HepG2 (cell line): ENCODE data around the gene COX10. TPM values are rescaled to one million over a fixed set of nuclear protein-coding genes. Genes with fewer than 3 reads are reported as not detected.

Source experiments
- ATAC-seq: fragments of 200-7000 bp; cut with Tn5 transposase; 3 replicates; pipeline ENCODE4 v1.9.1; 2020; ENCODE audit warnings: mild to moderate bottlenecking, moderate library complexity
- BruUV-seq: library from RNA; stranded (reverse); fragments of 400-500 nt; replicated peaks from 2 replicates; lab custom pipeline; 2021; lab: Mats Ljungman, UMichigan
- CTCF ChIA-PET: fragments of 300-600 bp; formaldehyde crosslinking; extraction: SDS; loops from one replicate; lab custom pipeline; 2021; ENCODE audit warnings: low total read pairs, inconsistent platforms, low intra/inter-chr PET ratio; lab: Yijun Ruan, JAX
- POLR2A ChIA-PET: fragments of 350-600 bp; sonication (Branson Sonifier 250); formaldehyde crosslinking; loops from one replicate; lab custom pipeline; 2020; ENCODE audit warnings: antibody characterized with exemption, inconsistent platforms; lab: Yijun Ruan, JAX
- DNase-seq: peaks from one replicate; pipeline ENCODE4 v3.0.0-alpha.2; 2015; ENCODE audit warnings: low spot score
- FAIRE-seq: peaks from 3 replicates; lab custom pipeline; 2011; peaks lifted over from hg19 to GRCh38; lab: Jason Lieb, UNC
- H2AFZ ChIP-seq: one replicate; pipeline ENCODE4 v1.6.1; 2011; ENCODE audit warnings: low read length, inconsistent platforms
- H3K27ac ChIP-seq: fragments of 300-600 bp; 3 replicates; pipeline ENCODE4 v1.8.0; 2011; ENCODE audit warnings: mixed run types, mild to moderate bottlenecking, mixed read lengths, low read length, inconsistent platforms; ENCODE audit not compliant: insufficient read depth; ENCODE audit errors: extremely low read length
- H3K27me3 ChIP-seq, 2 experiments: fragments of 200-600 bp in 1 of 2; 2 replicates in 1 of 2; 3 replicates in 1 of 2; pipeline versions ENCODE4 v1.6.0 to v1.8.0; 2011; ENCODE audit warnings: low read length in 2 of 2, mild to moderate bottlenecking in 2 of 2, moderate library complexity in 2 of 2, inconsistent platforms in 1 of 2; ENCODE audit not compliant: insufficient read depth in 2 of 2, control insufficient read depth in 1 of 2
- H3K36me3 ChIP-seq, 2 experiments: fragments of 200-600 bp in 1 of 2; replicated peaks in 1 of 2; 2 replicates in 1 of 2; 3 replicates in 1 of 2; pipeline versions ENCODE4 v1.5.1 to v1.8.0; 2011; ENCODE audit warnings: low read length in 2 of 2, inconsistent platforms in 1 of 2; ENCODE audit not compliant: insufficient read depth in 2 of 2, control insufficient read depth in 1 of 2
- H3K4me1 ChIP-seq: 2 replicates; pipeline ENCODE4 v1.5.1; 2012; ENCODE audit warnings: low read length, inconsistent platforms; ENCODE audit not compliant: insufficient read depth
- H3K4me2 ChIP-seq: 2 replicates; pipeline ENCODE4 v1.6.0; 2011; ENCODE audit warnings: low read depth, low read length, inconsistent platforms
- H3K4me3 ChIP-seq, 3 experiments: fragments of 200-600 bp in 1 of 3; sonication (generic), shearing (Covaris generic) in 1 of 3; replicated peaks in 1 of 3; 2 replicates each; pipeline ENCODE4 v1.5.1; 2011 to 2016; ENCODE audit warnings: low read length in 3 of 3, inconsistent platforms in 2 of 3, low read depth in 2 of 3, mild to moderate bottlenecking in 2 of 3, control low read depth in 1 of 3, mixed read lengths in 1 of 3; ENCODE audit not compliant: insufficient read depth in 1 of 3
- H3K79me2 ChIP-seq: one replicate; pipeline ENCODE4 v1.6.1; 2011; ENCODE audit warnings: low read length, inconsistent platforms; ENCODE audit not compliant: insufficient read depth
- H3K9ac ChIP-seq: 2 replicates; pipeline ENCODE4 v1.6.0; 2011; ENCODE audit warnings: mild to moderate bottlenecking, low read depth, low read length, inconsistent platforms; ENCODE audit not compliant: insufficient read depth
- H3K9me3 ChIP-seq: 2 replicates; pipeline ENCODE4 v1.5.1; 2012; ENCODE audit warnings: mild to moderate bottlenecking, low read length
- H4K20me1 ChIP-seq: 2 replicates; pipeline ENCODE4 v1.6.0; 2011; ENCODE audit warnings: inconsistent platforms, mild to moderate bottlenecking, low read length, moderate library complexity; ENCODE audit not compliant: insufficient read depth
- BHLHE40 ChIP-seq: IDR thresholded peaks from 2 replicates; pipeline ENCODE4 v1.6.1; 2011; ENCODE audit warnings: low read length, improper control_type of control experiment
- GFI1 ChIP-seq: sonication (generic); formaldehyde crosslinking; IDR thresholded peaks from 2 replicates; pipeline ENCODE4 v1.5.0; 2020; ENCODE audit warnings: missing genetic modification reagents, mild to moderate bottlenecking, borderline replicate concordance
- HNF4A ChIP-seq: sonication (generic); formaldehyde crosslinking; IDR thresholded peaks from 2 replicates; pipeline ENCODE4 v1.4.0; 2020; ENCODE audit warnings: missing genetic modification reagents
- KMT2A ChIP-seq: sonication (generic); formaldehyde crosslinking; IDR thresholded peaks from 2 replicates; pipeline ENCODE4 v1.4.0; 2020; ENCODE audit warnings: missing genetic modification reagents
- SIX4 ChIP-seq: sonication (generic); formaldehyde crosslinking; IDR thresholded peaks from 2 replicates; pipeline ENCODE4 v1.4.0; 2020; ENCODE audit warnings: missing genetic modification reagents
- SMC3 ChIP-seq: IDR thresholded peaks from 2 replicates; pipeline ENCODE4 v1.6.1; 2011; ENCODE audit warnings: low read length, improper control_type of control experiment
- STAG1 ChIP-seq: sonication (generic); formaldehyde crosslinking; IDR thresholded peaks from 2 replicates; pipeline ENCODE4 v1.4.0; 2020; ENCODE audit warnings: missing genetic modification reagents
- ZNF446 ChIP-seq: sonication (generic); formaldehyde crosslinking; IDR thresholded peaks from 2 replicates; pipeline ENCODE4 v1.5.0; 2020; ENCODE audit warnings: mild to moderate bottlenecking, missing genetic modification reagents
- ZNF772 ChIP-seq: sonication (generic); formaldehyde crosslinking; IDR thresholded peaks from 2 replicates; pipeline ENCODE4 v1.5.0; 2020; ENCODE audit warnings: mild to moderate bottlenecking, missing genetic modification reagents
- ZNF776 ChIP-seq: sonication (generic); formaldehyde crosslinking; IDR thresholded peaks from 2 replicates; pipeline ENCODE4 v1.4.0; 2020; ENCODE audit warnings: mild to moderate bottlenecking, missing genetic modification reagents
- WGBS: methylation state at CpG from one replicate; pipeline ENCODE4 v1.1.6; 2017; ENCODE audit warnings: low lambda C conversion rate; 5-methylcytosine and 5-hydroxymethylcytosine counted together
- in situ Hi-C: cut with HindIII; loops from 2 replicates; pipeline ENCODE4 v1.10.0; 2017; ENCODE audit warnings: low pct_unique_long_range_greater_than_20kb; ENCODE audit not compliant: extremely low pct_ligation_motif_present
- intact Hi-C: fragments of 100-400 bp; cut with micrococcal nuclease; formaldehyde crosslinking; loops from one replicate; pipeline ENCODE4 v1.10.0; 2022; ENCODE audit not compliant: unreplicated experiment
- polyA plus RNA-seq, 8 experiments: library from polyadenylated mRNA; depleted of rRNA in 3 of 8; stranded (reverse) in 7 of 8; unstranded in 1 of 8; fragments of >200 nt; fragmentation: Illumina TruSeq in 4 of 8; extraction: Trizol in 4 of 8; gene quantifications; 2 replicates each; pipeline versions ENCODE4 v1.2.1 to v1.2.3, GENCODE V29; 2011 to 2016; ENCODE audit warnings: low read depth in 4 of 8, missing spikeins in 1 of 8, mixed read lengths in 1 of 8; ENCODE audit not compliant: insufficient read depth in 1 of 8
- total RNA-seq, 5 experiments: library from RNA; depleted of rRNA; stranded (reverse); fragments of >200 nt; fragmentation: Illumina TruSeq; extraction: Trizol; gene quantifications; 2 replicates each; pipeline ENCODE4 v1.2.3, GENCODE V29; 2016; ENCODE audit warnings: low read depth in 1 of 5
- TF ChIP-seq, protein P1 (sequence below): sonication (generic); formaldehyde crosslinking; IDR thresholded peaks from 2 replicates; pipeline ENCODE4 v1.4.0; 2020; ENCODE audit warnings: mild to moderate bottlenecking, missing genetic modification reagents
- TF ChIP-seq, protein P2 (sequence below): sonication (generic); formaldehyde crosslinking; IDR thresholded peaks from 2 replicates; pipeline ENCODE4 v1.5.0; 2020; ENCODE audit warnings: mild to moderate bottlenecking, missing genetic modification reagents, moderate library complexity

The COX10 gene
- total and polyA plus RNA-seq, 2 of the 13 experiments (the other 11 are each of a cell fraction or from before 2014, with no cell fraction given) = 13.9 to 20.1 TPM

DNA sequence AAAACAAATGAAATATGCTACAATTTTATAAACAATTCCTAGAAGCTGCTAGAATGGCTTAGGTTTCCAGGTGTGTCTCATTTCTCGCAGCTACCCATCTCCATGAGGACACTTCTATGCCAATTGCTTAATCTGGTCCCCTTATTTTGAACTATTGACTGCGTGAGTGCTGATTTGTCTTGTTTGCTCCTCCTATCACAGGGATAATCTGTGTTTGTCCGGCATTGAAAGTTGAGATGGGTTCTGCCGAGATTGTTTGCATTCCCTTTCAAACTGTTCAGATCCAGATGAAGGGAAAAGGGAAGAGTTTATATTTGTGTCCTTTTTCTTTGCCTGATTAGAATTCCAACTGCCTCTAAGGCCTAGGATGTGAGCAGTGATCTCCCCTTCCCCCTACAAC lies 21.7 kb upstream of the COX10 start:
- no peak overlapping the region for H3K4me3 ChIP-seq
- no peak overlapping the region for H3K9ac ChIP-seq
- no peaks in the 10 kb centered on the region for H3K9me3 ChIP-seq
- H2AFZ ChIP-seq = no peak overlapping the region
- TF ChIP-seq SIX4 (CRISPR knock-in tag) = 0 out of 2 replicates have a peak, but pooled peaks have one; percentile 28
- no peak for TF ChIP-seq KMT2A
- TF ChIP-seq GFI1 (CRISPR knock-in tag) = peak; percentile 71; the same call in 1 of the 2 replicates
- ChIA-PET CTCF (no interaction called here), POLR2A (interaction anchor here (1.4 kb wide), 1 partner anchor 253 kb away, joined by 5 read pairs; the partner anchor contains the start of gene HS3ST3B1)
- ATAC-seq (no peak), DNase-seq (peak; percentile 40), FAIRE-seq (no peak)
- no peaks in the 10 kb centered on the region for H3K79me2 ChIP-seq
- no peaks in the 10 kb centered on the region for H4K20me1 ChIP-seq
- H3K4me2 ChIP-seq = no peak overlapping the region
- in situ Hi-C loops (no loop called here), intact Hi-C loops (no loop called here)
- H3K36me3 ChIP-seq = 0 out of 5 replicates have a peak, but pooled peaks cover 0 to 1% of the 10 kb centered on the region in 2 experiments
- H3K4me1 ChIP-seq = peaks cover 14% of the 10 kb centered on the region
- 64% methylated on average over 4 of the region's 4 CpGs for WGBS
- no peaks in the 10 kb centered on the region for H3K27me3 ChIP-seq
- no TSS peak for BruUV-seq
- no peak overlapping the region for H3K27ac ChIP-seq

DNA sequence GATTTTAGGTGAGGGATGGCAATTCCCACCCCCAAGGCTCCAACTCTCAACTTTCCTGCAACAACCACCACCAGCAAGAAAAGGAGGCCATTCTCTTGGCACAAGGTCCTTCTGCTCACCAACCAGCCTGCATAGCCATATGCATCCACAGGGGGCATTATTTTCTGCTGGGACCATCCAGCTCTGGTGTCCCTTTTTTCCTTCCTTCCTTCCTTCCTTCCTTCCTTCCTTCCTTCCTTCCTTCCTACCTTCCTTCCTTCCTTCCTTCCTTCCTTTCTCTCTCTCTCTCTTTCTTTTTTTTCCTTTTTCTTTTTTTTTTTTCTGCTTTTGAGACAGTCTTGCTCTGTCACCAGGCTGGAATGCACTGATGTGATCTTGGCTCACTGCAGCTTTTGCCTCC lies 21.1 kb upstream of the COX10 start:
- TF ChIP-seq, protein P1, sequence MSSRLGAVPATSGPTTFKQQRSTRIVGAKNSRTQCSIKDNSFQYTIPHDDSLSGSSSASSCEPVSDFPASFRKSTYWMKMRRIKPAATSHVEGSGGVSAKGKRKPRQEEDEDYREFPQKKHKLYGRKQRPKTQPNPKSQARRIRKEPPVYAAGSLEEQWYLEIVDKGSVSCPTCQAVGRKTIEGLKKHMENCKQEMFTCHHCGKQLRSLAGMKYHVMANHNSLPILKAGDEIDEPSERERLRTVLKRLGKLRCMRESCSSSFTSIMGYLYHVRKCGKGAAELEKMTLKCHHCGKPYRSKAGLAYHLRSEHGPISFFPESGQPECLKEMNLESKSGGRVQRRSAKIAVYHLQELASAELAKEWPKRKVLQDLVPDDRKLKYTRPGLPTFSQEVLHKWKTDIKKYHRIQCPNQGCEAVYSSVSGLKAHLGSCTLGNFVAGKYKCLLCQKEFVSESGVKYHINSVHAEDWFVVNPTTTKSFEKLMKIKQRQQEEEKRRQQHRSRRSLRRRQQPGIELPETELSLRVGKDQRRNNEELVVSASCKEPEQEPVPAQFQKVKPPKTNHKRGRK (CRISPR knock-in tag) = peak; percentile 69; the same call in 1 of the 2 replicates
- TF ChIP-seq STAG1 (CRISPR knock-in tag) (peak; percentile 49), BHLHE40 (no peak), ZNF776 (CRISPR knock-in tag) (no peak), ZNF446 (CRISPR knock-in tag) (no peak), ZNF772 (no peak), SMC3 (0 out of 2 replicates have a peak, but pooled peaks have one; percentile 24), HNF4A (CRISPR knock-in tag) (no peak)
- TF ChIP-seq, protein P2, sequence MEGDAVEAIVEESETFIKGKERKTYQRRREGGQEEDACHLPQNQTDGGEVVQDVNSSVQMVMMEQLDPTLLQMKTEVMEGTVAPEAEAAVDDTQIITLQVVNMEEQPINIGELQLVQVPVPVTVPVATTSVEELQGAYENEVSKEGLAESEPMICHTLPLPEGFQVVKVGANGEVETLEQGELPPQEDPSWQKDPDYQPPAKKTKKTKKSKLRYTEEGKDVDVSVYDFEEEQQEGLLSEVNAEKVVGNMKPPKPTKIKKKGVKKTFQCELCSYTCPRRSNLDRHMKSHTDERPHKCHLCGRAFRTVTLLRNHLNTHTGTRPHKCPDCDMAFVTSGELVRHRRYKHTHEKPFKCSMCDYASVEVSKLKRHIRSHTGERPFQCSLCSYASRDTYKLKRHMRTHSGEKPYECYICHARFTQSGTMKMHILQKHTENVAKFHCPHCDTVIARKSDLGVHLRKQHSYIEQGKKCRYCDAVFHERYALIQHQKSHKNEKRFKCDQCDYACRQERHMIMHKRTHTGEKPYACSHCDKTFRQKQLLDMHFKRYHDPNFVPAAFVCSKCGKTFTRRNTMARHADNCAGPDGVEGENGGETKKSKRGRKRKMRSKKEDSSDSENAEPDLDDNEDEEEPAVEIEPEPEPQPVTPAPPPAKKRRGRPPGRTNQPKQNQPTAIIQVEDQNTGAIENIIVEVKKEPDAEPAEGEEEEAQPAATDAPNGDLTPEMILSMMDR = peak; percentile 51
- Histone ChIP-seq H3K9ac (no peak overlapping the region), H3K4me2 (no peak overlapping the region), H3K9me3 (no peaks in the 10 kb centered on the region), H3K4me3 (no peak overlapping the region), H3K36me3 (0 out of 5 replicates have a peak, but pooled peaks cover 0 to 1% of the 10 kb centered on the region in 2 experiments), H3K27me3 (no peaks in the 10 kb centered on the region), H3K27ac (no peak overlapping the region), H3K79me2 (no peaks in the 10 kb centered on the region), H2AFZ (no peak overlapping the region), H4K20me1 (no peaks in the 10 kb centered on the region), H3K4me1 (peaks cover 19% of the 10 kb centered on the region)
- in situ Hi-C loops (no loop called here), intact Hi-C loops (no loop called here)
- BruUV-seq = no TSS peak
- CTCF ChIA-PET = no interaction called here
- POLR2A ChIA-PET = interaction anchor here (1.4 kb wide), 1 partner anchor 253 kb away, joined by 5 read pairs; the partner anchor contains the start of gene HS3ST3B1
- DNase-seq (no peak), ATAC-seq (peak; percentile 73), FAIRE-seq (no peak)
